Adrenal gland (tissue), 5 donors: ENCODE measurements around the gene VWA8.

Experiments used
- CTCF ChIP-seq, 6 experiments: fragments of 450-650 bp in 4 of 6; fragments of 200-600 bp in 2 of 6; sonication (generic) in 1 of 6; IDR thresholded peaks; 1 replicate in 5 of 6; 2 replicates in 1 of 6; pipeline versions ENCODE4 v1.5.1 to v1.8.0; 2016 to 2021; ENCODE audit warnings: antibody characterized with exemption in 6 of 6, mild to moderate bottlenecking in 2 of 6, moderate library complexity in 1 of 6
- POLR2A ChIP-seq, 2 donors: fragments of 450-650 bp; IDR thresholded peaks; one replicate each; pipeline ENCODE4 v1.6.1; 2017; ENCODE audit warnings: antibody characterized with exemption in 2 of 2, mild to moderate bottlenecking in 2 of 2, moderate library complexity in 1 of 2
- donor health status: DM: no; HTN: no; CAD: no.

DNA sequence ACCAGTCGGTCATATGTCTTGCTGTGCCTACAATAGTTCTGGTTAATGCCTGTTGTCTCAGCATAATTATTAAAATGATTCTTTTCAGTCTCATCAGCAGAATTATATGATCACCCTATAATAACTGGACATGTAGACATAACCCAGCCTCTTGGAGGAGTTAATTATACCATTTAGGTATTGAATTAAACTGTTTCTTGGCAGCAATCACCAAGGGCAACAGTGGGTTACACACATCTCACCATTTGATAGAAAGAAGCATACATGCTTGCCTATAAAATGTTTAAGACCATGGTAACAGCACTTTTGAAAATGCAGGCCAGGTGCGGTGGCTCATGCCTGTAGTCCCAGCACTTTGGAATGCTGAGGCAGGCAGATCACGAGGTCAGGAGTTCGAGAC, 318.9 kb downstream of the VWA8 start:
- TF ChIP-seq CTCF (IDR thresholded peaks at IDR 0.05) (no peak), POLR2A (IDR thresholded peaks at IDR 0.05) (no peak)
